Omental fat pad (tissue), 4 donors: Measurements from ENCODE around the gene FBXW10B. TPM values are rescaled to one million over a fixed set of nuclear protein-coding genes. Genes with fewer than 3 reads are reported as not detected.
A peak's percentile ranks its signal among the peaks of the same experiment; 100 is the strongest.
"Not testable (repeated sequence)": the region's sequence is repeated elsewhere in the genome, so short reads cannot be mapped to it uniquely, and the experiment has no call there.

Experiments
- ATAC-seq: fragments of 150-250 bp; one replicate; pipeline ENCODE4 v1.9.1; 2016; ENCODE audit warnings: mild to moderate bottlenecking, moderate library complexity; ENCODE audit not compliant: low FRiP score
- DNase-seq: peaks from one replicate; pipeline ENCODE4 v3.0.0-alpha.2; 2019; ENCODE audit warnings: low spot score
- total RNA-seq, 4 donors: library from RNA; depleted of rRNA; stranded (reverse); fragments of >200 nt; gene quantifications; one replicate each; pipeline ENCODE4 v1.1.0, GENCODE V29; 2016
- TF ChIP-seq, protein P1 (sequence below), 3 donors: fragments of 450-650 bp; IDR thresholded peaks; one replicate each; pipeline ENCODE4 v1.5.1; 2016 to 2017; ENCODE audit warnings: antibody characterized with exemption in 3 of 3, mild to moderate bottlenecking in 3 of 3, moderate library complexity in 2 of 3

Gene FBXW10B
- total RNA-seq, 4 donors from 2014 or later, result 1.1 to 8.0 (median 3.0) TPM

DNA sequence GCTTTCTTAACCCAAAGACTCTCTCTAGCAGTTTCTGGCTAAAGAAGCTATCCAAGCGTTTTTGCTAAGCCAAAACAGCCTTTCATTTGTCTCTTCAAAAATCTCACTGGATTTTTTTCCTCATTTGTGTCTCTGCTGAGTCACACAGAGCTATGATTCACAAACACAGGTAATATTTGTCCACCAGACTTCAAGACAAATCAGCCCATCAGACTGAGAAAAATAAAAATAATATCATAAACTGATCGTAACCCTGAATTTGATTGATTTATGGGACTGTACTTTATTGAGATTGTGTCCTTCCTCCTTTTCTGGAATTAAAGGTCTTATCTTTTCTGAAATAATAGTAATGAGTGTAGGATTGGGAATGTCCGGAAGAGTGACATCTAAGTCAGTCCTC is 38.8 kb upstream of the FBXW10B start:
- DNase-seq (no peak), ATAC-seq (no peak)
- TF ChIP-seq, protein P1, sequence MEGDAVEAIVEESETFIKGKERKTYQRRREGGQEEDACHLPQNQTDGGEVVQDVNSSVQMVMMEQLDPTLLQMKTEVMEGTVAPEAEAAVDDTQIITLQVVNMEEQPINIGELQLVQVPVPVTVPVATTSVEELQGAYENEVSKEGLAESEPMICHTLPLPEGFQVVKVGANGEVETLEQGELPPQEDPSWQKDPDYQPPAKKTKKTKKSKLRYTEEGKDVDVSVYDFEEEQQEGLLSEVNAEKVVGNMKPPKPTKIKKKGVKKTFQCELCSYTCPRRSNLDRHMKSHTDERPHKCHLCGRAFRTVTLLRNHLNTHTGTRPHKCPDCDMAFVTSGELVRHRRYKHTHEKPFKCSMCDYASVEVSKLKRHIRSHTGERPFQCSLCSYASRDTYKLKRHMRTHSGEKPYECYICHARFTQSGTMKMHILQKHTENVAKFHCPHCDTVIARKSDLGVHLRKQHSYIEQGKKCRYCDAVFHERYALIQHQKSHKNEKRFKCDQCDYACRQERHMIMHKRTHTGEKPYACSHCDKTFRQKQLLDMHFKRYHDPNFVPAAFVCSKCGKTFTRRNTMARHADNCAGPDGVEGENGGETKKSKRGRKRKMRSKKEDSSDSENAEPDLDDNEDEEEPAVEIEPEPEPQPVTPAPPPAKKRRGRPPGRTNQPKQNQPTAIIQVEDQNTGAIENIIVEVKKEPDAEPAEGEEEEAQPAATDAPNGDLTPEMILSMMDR (IDR thresholded peaks at IDR 0.05), result no peak

DNA sequence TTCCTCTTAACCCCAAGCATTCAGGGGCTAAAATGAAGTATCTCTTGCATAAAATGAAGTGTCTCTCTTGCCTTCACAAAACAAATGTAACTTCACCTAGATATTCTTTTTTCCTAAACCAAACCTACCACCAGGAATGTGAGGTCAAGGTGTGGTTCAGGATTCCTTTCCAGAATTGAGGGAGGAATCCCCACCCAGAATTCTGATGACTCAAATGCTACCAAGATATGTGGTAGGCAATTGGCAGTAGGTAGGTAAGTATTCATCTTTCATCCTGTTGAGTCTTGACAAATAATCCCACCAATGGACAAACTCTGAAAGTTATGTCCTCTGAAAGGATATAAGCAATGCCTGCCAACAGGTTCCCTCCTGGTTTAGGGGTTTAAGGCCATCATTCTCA is 38.4 kb upstream of the FBXW10B start:
- TF ChIP-seq, protein P1 (IDR thresholded peaks at IDR 0.05), result no peak
- no peak for DNase-seq
- ATAC-seq, result no peak

DNA sequence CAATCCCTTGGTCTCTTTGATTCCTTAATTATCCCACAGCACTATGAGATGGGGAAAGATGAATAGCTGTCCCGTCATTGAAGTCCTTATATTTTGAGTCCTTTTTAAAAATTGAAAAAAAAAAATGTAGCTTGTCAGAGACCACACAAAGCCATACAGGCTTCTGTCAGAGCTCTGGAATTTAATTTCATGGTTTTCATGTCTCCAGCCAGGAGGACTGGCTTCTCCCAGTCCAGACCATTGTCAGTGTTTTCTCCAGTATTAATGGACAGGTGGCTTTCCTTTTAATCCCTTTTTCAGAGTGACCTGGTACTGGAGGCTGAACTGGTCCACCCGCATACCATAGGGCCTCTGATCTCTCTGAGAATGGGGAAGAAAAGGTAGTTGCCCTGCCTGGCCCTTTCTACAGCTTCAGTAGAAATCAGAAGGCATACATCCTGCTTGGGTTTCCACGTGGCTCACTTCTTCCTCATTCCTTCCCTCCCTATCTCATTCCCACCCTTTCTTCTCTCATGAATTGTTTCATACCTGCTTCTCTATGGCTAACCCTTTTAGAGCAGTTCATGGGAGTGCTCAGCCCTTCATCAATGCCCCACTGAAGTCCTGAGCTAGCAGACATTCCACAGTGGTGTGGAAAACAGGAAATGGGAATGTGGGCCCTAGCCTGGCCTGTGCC is 35.5 kb upstream of the FBXW10B start:
- no peak for ATAC-seq
- TF ChIP-seq, protein P1 (IDR thresholded peaks at IDR 0.05), result no peak
- DNase-seq, result no peak

DNA sequence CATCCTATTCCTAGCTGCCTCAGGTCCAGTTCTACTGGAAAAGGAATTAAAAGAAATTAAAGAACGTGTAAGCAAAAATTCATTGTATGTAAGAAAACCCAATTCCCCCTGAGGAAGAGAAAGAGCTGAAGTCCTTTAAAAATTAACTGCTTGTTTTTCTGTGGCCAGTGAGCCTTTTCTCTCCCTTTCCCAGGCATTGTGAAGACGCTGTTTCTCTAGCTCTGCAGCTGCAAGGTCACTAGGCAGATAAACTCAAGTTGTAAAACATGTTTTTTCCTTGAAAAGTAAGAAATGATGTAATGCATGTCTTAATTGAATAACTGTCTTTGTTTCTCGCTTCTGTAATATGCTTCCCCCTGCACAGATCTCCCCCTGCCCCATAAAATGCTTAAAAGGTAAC is 34.9 kb upstream of the FBXW10B start:
- DNase-seq, ATAC-seq: not testable (repeated sequence)

DNA sequence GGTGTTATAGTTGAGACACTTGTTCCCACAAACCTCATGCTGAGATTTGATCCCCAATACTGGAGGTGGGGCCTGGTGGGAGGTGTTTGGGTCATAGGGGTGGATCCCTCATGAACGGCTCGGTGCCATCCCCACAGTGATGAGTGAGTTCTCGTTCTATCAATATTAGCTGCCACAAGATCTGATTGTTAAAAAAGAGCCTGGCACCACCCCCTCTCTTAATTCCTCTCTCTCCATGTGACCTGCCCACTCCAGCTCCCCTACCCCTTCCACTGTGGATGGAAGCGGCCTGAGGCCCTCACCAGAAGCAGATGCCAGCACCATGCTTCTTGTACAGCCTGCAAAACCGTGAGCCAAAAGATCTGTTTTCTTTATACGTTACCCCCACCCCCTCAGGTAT is 33.5 kb upstream of the FBXW10B start:
- ATAC-seq (no peak), DNase-seq (no peak)
- TF ChIP-seq, protein P1 (IDR thresholded peaks at IDR 0.05), result no peak

DNA sequence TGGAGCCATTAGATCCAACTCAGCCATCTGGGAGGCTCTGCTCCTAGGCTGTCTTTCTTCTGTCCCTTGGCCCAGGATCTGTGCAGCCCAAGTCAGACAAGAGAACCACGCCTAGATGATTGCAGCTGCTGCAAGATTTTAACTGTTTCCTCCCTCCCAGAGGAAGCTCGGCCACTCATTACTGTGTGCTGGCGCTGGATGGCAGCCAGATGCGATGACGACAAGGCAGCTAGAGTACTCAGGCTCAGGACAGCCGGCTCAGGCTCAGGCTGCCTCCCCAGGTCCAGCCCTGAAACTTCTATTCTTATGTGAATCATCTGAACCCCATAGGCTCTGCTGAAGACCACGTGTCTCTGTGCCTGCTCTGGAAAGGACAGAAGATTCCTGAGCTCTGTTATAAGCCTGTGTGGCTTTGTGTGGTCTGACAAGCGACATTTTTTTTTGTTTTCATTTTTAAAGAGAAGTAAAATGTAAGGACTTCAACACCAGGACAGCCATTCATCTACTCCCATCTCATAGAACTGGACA is 32.1 kb upstream of the FBXW10B start:
- DNase-seq (peak; percentile 89), ATAC-seq (peak; percentile 93)
- TF ChIP-seq, protein P1 (IDR thresholded peaks at IDR 0.05), result no peak

DNA sequence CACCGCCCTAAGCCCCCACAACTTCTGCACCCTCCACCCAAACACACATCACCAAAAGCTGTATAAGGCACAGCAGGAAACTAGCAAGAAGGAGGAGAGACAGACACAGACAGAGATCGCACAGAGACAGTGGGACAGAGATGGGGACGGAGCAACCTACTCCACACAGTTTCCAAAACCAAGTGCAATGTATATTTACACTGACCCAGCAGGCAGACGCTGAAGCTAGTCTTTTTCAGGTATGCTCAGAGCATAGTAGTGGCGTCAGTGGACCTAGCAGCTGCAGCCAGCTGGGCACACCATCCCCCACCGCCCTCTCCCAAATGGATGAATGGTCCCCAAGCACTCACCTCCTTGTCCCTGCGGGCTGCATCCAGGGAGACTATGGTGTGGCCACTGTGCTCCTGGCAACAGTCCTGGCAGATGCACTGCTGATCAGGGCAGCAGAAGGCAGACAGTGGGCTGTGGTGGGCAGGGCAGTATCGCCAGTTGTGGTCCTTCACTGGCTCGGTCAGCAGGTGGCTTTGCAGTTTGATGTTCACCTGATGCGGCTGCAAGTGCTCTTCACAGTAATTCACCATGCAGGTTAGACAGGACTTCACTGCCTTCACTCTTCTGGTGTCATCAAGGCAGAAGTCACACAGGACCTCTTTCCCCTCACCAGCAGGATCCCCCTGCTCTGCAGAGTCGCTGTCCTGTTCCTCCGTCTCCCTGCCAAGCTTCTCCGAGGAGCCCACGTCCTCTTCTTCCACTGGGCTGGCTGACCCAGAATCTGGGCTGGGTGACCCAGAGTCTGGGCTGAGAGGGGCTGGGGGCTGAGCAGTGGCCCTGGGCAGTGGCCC is 31.5 kb upstream of the FBXW10B start:
- ATAC-seq, result no peak
- DNase-seq, result no peak
- TF ChIP-seq, protein P1 (IDR thresholded peaks at IDR 0.05), result no peak
